ENCODE measurements around the gene MARCHF3. TPM values are rescaled to one million over a fixed set of nuclear protein-coding genes. Genes with fewer than 3 reads are reported as not detected.
"Not testable (repeated sequence)": the region's sequence is repeated elsewhere in the genome, so short reads cannot be mapped to it uniquely, and the experiment has no call there.

MARCHF3 gene
- total RNA-seq, 4 donors from 2014 or later: 10.7 to 22.9 (median 20.1) TPM

GRCh38 chr5:127061956-127062355 lies 31.6 kb upstream of the MARCHF3 start:
- no peak for DNase-seq
- Histone ChIP-seq H3K36me3 (peaks cover 0 to 12% (median 0%) of the 10 kb centered on the region in 3 donors), H3K27ac (no peak overlapping the region), H3K4me3 (no peak overlapping the region), H3K9me3 (no peaks in the 10 kb centered on the region), H3K27me3 (no peaks in the 10 kb centered on the region), H3K4me1 (no peaks in the 10 kb centered on the region)
- TF ChIP-seq POLR2A (IDR thresholded peaks at IDR 0.05): no peak
- TF ChIP-seq CTCF (IDR thresholded peaks at IDR 0.05): no peak

GRCh38 chr5:127061537-127061936 lies 31.2 kb upstream of the MARCHF3 start:
- no peaks in the 10 kb centered on the region for H3K27me3 ChIP-seq
- H3K4me3 ChIP-seq: no peak overlapping the region
- H3K36me3 ChIP-seq: peaks cover 0 to 12% (median 0%) of the 10 kb centered on the region in 3 donors
- no peak for TF ChIP-seq POLR2A (IDR thresholded peaks at IDR 0.05)
- TF ChIP-seq CTCF (IDR thresholded peaks at IDR 0.05): no peak
- H3K27ac ChIP-seq: no peak overlapping the region
- H3K9me3 ChIP-seq: no peaks in the 10 kb centered on the region
- no peaks in the 10 kb centered on the region for H3K4me1 ChIP-seq
- no peak for DNase-seq

- no peak overlapping the region for H3K4me3 ChIP-seq
- no peaks in the 10 kb centered on the region for H3K27me3 ChIP-seq
- no peak for DNase-seq
- TF ChIP-seq CTCF (IDR thresholded peaks at IDR 0.05): no peak
- no peak for TF ChIP-seq POLR2A (IDR thresholded peaks at IDR 0.05)
- no peak overlapping the region for H3K27ac ChIP-seq
- H3K4me1 ChIP-seq: no peaks in the 10 kb centered on the region
- no peaks in the 10 kb centered on the region for H3K9me3 ChIP-seq
- peaks cover 0 to 19% (median 0%) of the 10 kb centered on the region in 3 donors for H3K36me3 ChIP-seq
These were observed 30.2 kb upstream of the MARCHF3 start for GRCh38 chr5:127060470-127060985.

GRCh38 chr5:127056896-127057295 lies 26.5 kb upstream of the MARCHF3 start:
- TF ChIP-seq POLR2A (IDR thresholded peaks at IDR 0.05) (no peak), CTCF (IDR thresholded peaks at IDR 0.05) (no peak)
- Histone ChIP-seq H3K9me3 (no peaks in the 10 kb centered on the region), H3K4me3 (no peak overlapping the region), H3K36me3 (peaks cover 0 to 19% (median 0%) of the 10 kb centered on the region in 3 donors), H3K4me1 (no peaks in the 10 kb centered on the region), H3K27me3 (no peaks in the 10 kb centered on the region), H3K27ac (no peak overlapping the region)
- no peak for DNase-seq

- H3K4me3 ChIP-seq: no peak overlapping the region
- peaks cover 0 to 19% (median 0%) of the 10 kb centered on the region in 3 donors for H3K36me3 ChIP-seq
- TF ChIP-seq POLR2A (IDR thresholded peaks at IDR 0.05) (no peak), CTCF (IDR thresholded peaks at IDR 0.05) (no peak)
- no peaks in the 10 kb centered on the region for H3K9me3 ChIP-seq
- no peaks in the 10 kb centered on the region for H3K4me1 ChIP-seq
- no peak for DNase-seq
- no peaks in the 10 kb centered on the region for H3K27me3 ChIP-seq
- H3K27ac ChIP-seq: no peak overlapping the region
These were observed 25.7 kb upstream of the MARCHF3 start for GRCh38 chr5:127055880-127056653.

GRCh38 chr5:127053551-127053950 lies 23.2 kb upstream of the MARCHF3 start:
- not testable (repeated sequence) for H3K27me3 ChIP-seq, H3K4me1 ChIP-seq

More at GRCh38 chr5:127053551-127053950, 23.2 kb upstream of the MARCHF3 start:
- H3K4me3 ChIP-seq, H3K9me3 ChIP-seq, DNase-seq, H3K27ac ChIP-seq: not testable (repeated sequence)
- H3K36me3 ChIP-seq: peaks cover 0 to 19% (median 0%) of the 10 kb centered on the region in 3 donors
